ENCODE results near the gene RAPGEF3. TPM values are rescaled to one million over a fixed set of nuclear protein-coding genes. Genes with fewer than 3 reads are reported as not detected.

The RAPGEF3 gene
- total and polyA plus RNA-seq, 2 of the 8 experiments (the other 6 are each of a cell fraction or from before 2014, with no cell fraction given): 5.0 to 9.4 TPM

DNA sequence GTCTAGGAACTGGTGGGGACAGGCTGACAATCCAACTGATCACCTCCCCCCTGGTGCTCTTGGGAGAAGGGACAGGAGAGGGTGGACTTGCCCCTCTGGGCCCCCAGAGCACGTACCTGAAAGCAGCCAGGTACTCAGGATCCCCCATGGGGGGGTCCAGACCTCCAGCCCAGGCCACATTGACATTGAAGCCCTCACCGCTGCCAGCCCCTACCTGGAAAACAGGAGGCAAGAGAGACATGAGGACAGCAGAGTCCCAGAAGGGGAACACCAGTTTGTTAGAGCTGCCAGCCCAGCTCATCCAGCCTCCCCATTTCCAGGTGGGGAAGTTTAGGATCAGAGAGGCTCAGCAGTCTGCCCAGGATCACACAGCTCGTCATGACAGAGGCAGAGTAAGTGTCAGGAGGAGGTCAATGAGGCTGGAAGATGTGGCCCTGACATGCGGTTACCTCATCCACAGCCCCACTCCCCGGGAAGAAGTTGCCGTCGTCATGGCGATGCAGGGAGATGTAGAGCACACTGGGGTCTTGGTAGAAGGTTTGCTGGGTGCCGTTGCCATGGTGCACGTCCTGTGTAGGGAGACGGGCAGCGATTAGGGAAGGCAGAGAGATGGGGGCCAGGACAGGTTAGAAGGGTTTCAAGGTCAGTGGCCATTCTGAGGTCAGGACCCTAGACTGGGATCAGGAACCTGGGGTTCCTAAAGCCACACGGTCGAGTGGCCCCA lies 29.1 kb upstream of the RAPGEF3 start (continued):
- TF ChIP-seq CBX5 (IDR thresholded peaks at IDR 0.05; ENCODE audit: low read depth, low read length): no peak
- no peak for TF ChIP-seq CTBP2 (IDR thresholded peaks at IDR 0.05; ENCODE audit: borderline replicate concordance, insufficient read depth, insufficient read length, low read length)
- TF ChIP-seq, protein P1, sequence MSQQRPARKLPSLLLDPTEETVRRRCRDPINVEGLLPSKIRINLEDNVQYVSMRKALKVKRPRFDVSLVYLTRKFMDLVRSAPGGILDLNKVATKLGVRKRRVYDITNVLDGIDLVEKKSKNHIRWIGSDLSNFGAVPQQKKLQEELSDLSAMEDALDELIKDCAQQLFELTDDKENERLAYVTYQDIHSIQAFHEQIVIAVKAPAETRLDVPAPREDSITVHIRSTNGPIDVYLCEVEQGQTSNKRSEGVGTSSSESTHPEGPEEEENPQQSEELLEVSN (IDR thresholded peaks at IDR 0.05): no peak
- no peak for TF ChIP-seq FOSL1 (IDR thresholded peaks at IDR 0.05; ENCODE audit: insufficient read depth, low read depth, low read length)

All from H1 (cell line).